HEK293 (cell line): ENCODE results near the gene OBSL1.

Experiments used
- FEZF1 ChIP-seq: fragments of 450-650 bp; formaldehyde crosslinking; IDR thresholded peaks from 2 replicates; pipeline ENCODE4 v1.5.1; 2016; ENCODE audit warnings: missing biosample characterization, missing genetic modification characterization
- GLIS1 ChIP-seq: fragments of 450-650 bp; formaldehyde crosslinking; IDR thresholded peaks from 2 replicates; pipeline ENCODE4 v1.5.1; 2016; ENCODE audit warnings: missing biosample characterization, missing genetic modification characterization
- KLF10 ChIP-seq: fragments of 450-650 bp; IDR thresholded peaks from 2 replicates; pipeline ENCODE4 v1.5.1; 2018; ENCODE audit warnings: missing biosample characterization, mild to moderate bottlenecking, missing genetic modification characterization
- MZF1 ChIP-seq: fragments of 450-650 bp; formaldehyde crosslinking; IDR thresholded peaks from 2 replicates; pipeline ENCODE4 v1.5.1; 2017; ENCODE audit warnings: missing biosample characterization, missing genetic modification characterization, borderline replicate concordance
- PRDM10 ChIP-seq: fragments of 450-650 bp; formaldehyde crosslinking; IDR thresholded peaks from 2 replicates; pipeline ENCODE4 v1.5.1; 2016; ENCODE audit warnings: missing biosample characterization, missing genetic modification characterization
- SCRT1 ChIP-seq: fragments of 450-650 bp; formaldehyde crosslinking; IDR thresholded peaks from 2 replicates; pipeline ENCODE4 v1.5.1; 2016; ENCODE audit warnings: missing biosample characterization, missing genetic modification characterization, borderline replicate concordance
- ZBTB8A ChIP-seq: fragments of 450-650 bp; formaldehyde crosslinking; IDR thresholded peaks from 2 replicates; pipeline ENCODE4 v1.5.1; 2016; ENCODE audit warnings: missing biosample characterization, missing genetic modification characterization
- ZFP37 ChIP-seq: fragments of 450-650 bp; formaldehyde crosslinking; IDR thresholded peaks from 2 replicates; pipeline ENCODE4 v1.5.1; 2016; ENCODE audit warnings: missing biosample characterization, missing genetic modification characterization
- ZFP41 ChIP-seq: fragments of 450-650 bp; formaldehyde crosslinking; IDR thresholded peaks from 2 replicates; pipeline ENCODE4 v1.5.1; 2016; ENCODE audit warnings: missing biosample characterization, missing genetic modification characterization, borderline replicate concordance
- ZNF138 ChIP-seq: fragments of 450-650 bp; formaldehyde crosslinking; IDR thresholded peaks from 2 replicates; pipeline ENCODE4 v1.5.1; 2016; ENCODE audit warnings: missing biosample characterization, missing genetic modification characterization, borderline replicate concordance
- ZNF214 ChIP-seq: fragments of 450-650 bp; formaldehyde crosslinking; IDR thresholded peaks from 2 replicates; pipeline ENCODE4 v1.5.1; 2017; ENCODE audit warnings: missing biosample characterization, mild to moderate bottlenecking, missing genetic modification characterization, borderline replicate concordance
- ZNF274 ChIP-seq, 2 experiments: fragments of 200-500 bp in 1 of 2; fragments of 450-650 bp in 1 of 2; sonication (Bioruptor generic) in 1 of 2; formaldehyde crosslinking in 1 of 2; IDR thresholded peaks; 2 replicates each; pipeline versions ENCODE4 v1.5.1 to v1.6.1; 2014 to 2016; ENCODE audit warnings: borderline replicate concordance in 1 of 2, inconsistent platforms in 1 of 2, low read length in 1 of 2, missing biosample characterization in 1 of 2, missing genetic modification characterization in 1 of 2
- ZNF350 ChIP-seq: fragments of 450-650 bp; formaldehyde crosslinking; IDR thresholded peaks from 2 replicates; pipeline ENCODE4 v1.5.0; 2017; ENCODE audit warnings: missing biosample characterization, mild to moderate bottlenecking, missing genetic modification characterization
- ZNF423 ChIP-seq: fragments of 450-650 bp; formaldehyde crosslinking; IDR thresholded peaks from 2 replicates; pipeline ENCODE4 v1.5.1; 2016; ENCODE audit warnings: missing biosample characterization, missing genetic modification characterization
- ZNF530 ChIP-seq: fragments of 450-650 bp; formaldehyde crosslinking; IDR thresholded peaks from 2 replicates; pipeline ENCODE4 v1.5.1; 2016; ENCODE audit warnings: low read depth, missing biosample characterization, missing genetic modification characterization
- ZNF701 ChIP-seq: fragments of 450-650 bp; formaldehyde crosslinking; IDR thresholded peaks from 2 replicates; pipeline ENCODE4 v1.5.1; 2016; ENCODE audit warnings: missing biosample characterization, missing genetic modification characterization
- TF ChIP-seq, protein P1 (sequence below): fragments of 450-650 bp; formaldehyde crosslinking; conservative IDR thresholded peaks from 2 replicates; pipeline ENCODE4 v1.5.1; 2016; ENCODE audit warnings: low read depth, missing biosample characterization, missing genetic modification characterization
- TF ChIP-seq, protein P2 (sequence below): fragments of 450-650 bp; formaldehyde crosslinking; IDR thresholded peaks from 2 replicates; pipeline ENCODE4 v1.5.1; 2017; ENCODE audit warnings: missing biosample characterization, mild to moderate bottlenecking, missing genetic modification characterization, moderate library complexity
- TF ChIP-seq, protein P3 (sequence below): fragments of 450-650 bp; formaldehyde crosslinking; IDR thresholded peaks from 2 replicates; pipeline ENCODE4 v1.5.1; 2016; ENCODE audit warnings: missing biosample characterization, missing genetic modification characterization
- TF ChIP-seq, protein P4 (sequence below): fragments of 450-650 bp; IDR thresholded peaks from 2 replicates; pipeline ENCODE4 v1.5.1; 2018; ENCODE audit warnings: missing biosample characterization, missing genetic modification characterization
- TF ChIP-seq, protein P5 (sequence below): fragments of 450-650 bp; formaldehyde crosslinking; IDR thresholded peaks from 2 replicates; pipeline ENCODE4 v1.5.1; 2016; ENCODE audit warnings: missing biosample characterization, missing genetic modification characterization

Gene OBSL1

DNA sequence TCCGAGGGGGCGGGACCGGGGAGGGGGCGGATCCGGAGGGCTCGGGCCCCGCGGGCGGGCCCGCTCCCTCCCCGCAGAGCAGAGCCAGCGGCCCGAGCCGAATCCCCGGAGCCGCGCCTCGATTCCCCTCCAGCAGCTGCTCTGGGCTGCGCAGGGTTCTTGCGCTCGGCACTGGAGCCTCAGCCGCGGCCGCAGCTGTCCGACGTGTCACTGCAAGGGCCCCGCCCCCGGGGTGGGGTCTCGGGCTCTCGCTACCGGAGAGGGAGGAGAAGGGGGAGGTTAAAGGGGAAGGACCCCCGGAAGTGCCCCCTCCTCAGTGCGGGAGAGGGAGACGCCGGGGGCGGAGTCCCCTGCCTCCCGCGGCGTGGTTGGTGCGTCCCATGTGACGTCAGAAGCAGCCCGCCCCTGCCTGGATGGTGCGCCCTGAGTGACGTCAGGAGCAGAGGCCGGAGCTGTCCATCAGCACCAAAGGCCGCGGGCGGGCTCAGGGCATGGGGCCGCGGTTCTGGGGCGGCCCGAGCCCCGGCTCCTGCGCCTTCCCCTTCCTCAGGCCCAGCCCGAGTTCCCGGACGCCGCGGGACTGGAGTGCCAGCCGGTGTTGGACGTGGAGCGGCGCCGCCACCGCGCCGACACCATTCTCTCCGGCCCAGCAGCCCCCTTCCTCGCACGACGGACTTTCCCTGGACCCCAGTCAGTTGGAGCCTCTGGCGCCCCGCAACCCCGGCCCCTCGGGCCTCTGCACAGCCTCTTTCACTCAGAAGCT lies 27.6 kb downstream of the OBSL1 start, which contains the start of the genes CHPF and TMEM198 (continued):
- TF ChIP-seq GLIS1 (tag by site-specific recombination), result peak; percentile 80
- TF ChIP-seq ZNF701 (tag by site-specific recombination), result no peak
- no peak for TF ChIP-seq ZNF138 (tag by site-specific recombination)
- no peak for TF ChIP-seq FEZF1 (tag by site-specific recombination)
- TF ChIP-seq, protein P1, sequence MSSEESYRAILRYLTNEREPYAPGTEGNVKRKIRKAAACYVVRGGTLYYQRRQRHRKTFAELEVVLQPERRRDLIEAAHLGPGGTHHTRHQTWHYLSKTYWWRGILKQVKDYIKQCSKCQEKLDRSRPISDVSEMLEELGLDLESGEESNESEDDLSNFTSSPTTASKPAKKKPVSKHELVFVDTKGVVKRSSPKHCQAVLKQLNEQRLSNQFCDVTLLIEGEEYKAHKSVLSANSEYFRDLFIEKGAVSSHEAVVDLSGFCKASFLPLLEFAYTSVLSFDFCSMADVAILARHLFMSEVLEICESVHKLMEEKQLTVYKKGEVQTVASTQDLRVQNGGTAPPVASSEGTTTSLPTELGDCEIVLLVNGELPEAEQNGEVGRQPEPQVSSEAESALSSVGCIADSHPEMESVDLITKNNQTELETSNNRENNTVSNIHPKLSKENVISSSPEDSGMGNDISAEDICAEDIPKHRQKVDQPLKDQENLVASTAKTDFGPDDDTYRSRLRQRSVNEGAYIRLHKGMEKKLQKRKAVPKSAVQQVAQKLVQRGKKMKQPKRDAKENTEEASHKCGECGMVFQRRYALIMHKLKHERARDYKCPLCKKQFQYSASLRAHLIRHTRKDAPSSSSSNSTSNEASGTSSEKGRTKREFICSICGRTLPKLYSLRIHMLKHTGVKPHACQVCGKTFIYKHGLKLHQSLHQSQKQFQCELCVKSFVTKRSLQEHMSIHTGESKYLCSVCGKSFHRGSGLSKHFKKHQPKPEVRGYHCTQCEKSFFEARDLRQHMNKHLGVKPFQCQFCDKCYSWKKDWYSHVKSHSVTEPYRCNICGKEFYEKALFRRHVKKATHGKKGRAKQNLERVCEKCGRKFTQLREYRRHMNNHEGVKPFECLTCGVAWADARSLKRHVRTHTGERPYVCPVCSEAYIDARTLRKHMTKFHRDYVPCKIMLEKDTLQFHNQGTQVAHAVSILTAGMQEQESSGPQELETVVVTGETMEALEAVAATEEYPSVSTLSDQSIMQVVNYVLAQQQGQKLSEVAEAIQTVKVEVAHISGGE (tag by site-specific recombination), result peak; percentile 96
- TF ChIP-seq, protein P2, sequence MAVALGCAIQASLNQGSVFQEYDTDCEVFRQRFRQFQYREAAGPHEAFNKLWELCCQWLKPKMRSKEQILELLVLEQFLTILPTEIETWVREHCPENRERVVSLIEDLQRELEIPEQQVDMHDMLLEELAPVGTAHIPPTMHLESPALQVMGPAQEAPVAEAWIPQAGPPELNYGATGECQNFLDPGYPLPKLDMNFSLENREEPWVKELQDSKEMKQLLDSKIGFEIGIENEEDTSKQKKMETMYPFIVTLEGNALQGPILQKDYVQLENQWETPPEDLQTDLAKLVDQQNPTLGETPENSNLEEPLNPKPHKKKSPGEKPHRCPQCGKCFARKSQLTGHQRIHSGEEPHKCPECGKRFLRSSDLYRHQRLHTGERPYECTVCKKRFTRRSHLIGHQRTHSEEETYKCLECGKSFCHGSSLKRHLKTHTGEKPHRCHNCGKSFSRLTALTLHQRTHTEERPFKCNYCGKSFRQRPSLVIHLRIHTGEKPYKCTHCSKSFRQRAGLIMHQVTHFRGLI (tag by site-specific recombination), result no peak
- TF ChIP-seq ZNF274 (IDR thresholded peaks at IDR 0.05; ENCODE audit: low read length), result no peak
- TF ChIP-seq ZNF274 (tag by site-specific recombination; IDR thresholded peaks at IDR 0.05; ENCODE audit: borderline replicate concordance), result no peak
- peak; percentile 48; the same call in 1 of the 2 replicates for TF ChIP-seq ZNF423 (tag by site-specific recombination)
- peak; percentile 80 for TF ChIP-seq ZBTB8A (tag by site-specific recombination)
- no peak for TF ChIP-seq ZNF530 (tag by site-specific recombination)
- TF ChIP-seq, protein P3, sequence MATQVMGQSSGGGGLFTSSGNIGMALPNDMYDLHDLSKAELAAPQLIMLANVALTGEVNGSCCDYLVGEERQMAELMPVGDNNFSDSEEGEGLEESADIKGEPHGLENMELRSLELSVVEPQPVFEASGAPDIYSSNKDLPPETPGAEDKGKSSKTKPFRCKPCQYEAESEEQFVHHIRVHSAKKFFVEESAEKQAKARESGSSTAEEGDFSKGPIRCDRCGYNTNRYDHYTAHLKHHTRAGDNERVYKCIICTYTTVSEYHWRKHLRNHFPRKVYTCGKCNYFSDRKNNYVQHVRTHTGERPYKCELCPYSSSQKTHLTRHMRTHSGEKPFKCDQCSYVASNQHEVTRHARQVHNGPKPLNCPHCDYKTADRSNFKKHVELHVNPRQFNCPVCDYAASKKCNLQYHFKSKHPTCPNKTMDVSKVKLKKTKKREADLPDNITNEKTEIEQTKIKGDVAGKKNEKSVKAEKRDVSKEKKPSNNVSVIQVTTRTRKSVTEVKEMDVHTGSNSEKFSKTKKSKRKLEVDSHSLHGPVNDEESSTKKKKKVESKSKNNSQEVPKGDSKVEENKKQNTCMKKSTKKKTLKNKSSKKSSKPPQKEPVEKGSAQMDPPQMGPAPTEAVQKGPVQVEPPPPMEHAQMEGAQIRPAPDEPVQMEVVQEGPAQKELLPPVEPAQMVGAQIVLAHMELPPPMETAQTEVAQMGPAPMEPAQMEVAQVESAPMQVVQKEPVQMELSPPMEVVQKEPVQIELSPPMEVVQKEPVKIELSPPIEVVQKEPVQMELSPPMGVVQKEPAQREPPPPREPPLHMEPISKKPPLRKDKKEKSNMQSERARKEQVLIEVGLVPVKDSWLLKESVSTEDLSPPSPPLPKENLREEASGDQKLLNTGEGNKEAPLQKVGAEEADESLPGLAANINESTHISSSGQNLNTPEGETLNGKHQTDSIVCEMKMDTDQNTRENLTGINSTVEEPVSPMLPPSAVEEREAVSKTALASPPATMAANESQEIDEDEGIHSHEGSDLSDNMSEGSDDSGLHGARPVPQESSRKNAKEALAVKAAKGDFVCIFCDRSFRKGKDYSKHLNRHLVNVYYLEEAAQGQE (tag by site-specific recombination), result peak; percentile 98
- no peak for TF ChIP-seq SCRT1
- TF ChIP-seq KLF10 (tag by site-specific recombination), result peak; percentile 80
- no peak for TF ChIP-seq ZFP41 (tag by site-specific recombination)
- no peak for TF ChIP-seq ZNF350
- TF ChIP-seq, protein P4, sequence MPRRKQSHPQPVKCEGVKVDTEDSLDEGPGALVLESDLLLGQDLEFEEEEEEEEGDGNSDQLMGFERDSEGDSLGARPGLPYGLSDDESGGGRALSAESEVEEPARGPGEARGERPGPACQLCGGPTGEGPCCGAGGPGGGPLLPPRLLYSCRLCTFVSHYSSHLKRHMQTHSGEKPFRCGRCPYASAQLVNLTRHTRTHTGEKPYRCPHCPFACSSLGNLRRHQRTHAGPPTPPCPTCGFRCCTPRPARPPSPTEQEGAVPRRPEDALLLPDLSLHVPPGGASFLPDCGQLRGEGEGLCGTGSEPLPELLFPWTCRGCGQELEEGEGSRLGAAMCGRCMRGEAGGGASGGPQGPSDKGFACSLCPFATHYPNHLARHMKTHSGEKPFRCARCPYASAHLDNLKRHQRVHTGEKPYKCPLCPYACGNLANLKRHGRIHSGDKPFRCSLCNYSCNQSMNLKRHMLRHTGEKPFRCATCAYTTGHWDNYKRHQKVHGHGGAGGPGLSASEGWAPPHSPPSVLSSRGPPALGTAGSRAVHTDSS (tag by site-specific recombination), result no peak
- TF ChIP-seq MZF1 (tag by site-specific recombination), result no peak
- TF ChIP-seq, protein P5, sequence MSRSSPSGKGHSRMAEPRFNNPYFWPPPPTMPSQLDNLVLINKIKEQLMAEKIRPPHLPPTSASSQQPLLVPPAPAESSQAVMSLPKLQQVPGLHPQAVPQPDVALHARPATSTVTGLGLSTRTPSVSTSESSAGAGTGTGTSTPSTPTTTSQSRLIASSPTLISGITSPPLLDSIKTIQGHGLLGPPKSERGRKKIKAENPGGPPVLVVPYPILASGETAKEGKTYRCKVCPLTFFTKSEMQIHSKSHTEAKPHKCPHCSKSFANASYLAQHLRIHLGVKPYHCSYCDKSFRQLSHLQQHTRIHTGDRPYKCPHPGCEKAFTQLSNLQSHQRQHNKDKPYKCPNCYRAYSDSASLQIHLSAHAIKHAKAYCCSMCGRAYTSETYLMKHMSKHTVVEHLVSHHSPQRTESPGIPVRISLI (tag by site-specific recombination), result no peak
- TF ChIP-seq ZFP37 (tag by site-specific recombination), result peak; percentile 60; the same call in 1 of the 2 replicates
- TF ChIP-seq ZNF214, result no peak
- TF ChIP-seq PRDM10, result peak; percentile 99
